Ascending aorta (tissue), 2 donors: ENCODE data around the gene SOX3. TPM values are rescaled to one million over a fixed set of nuclear protein-coding genes. Genes with fewer than 3 reads are reported as not detected.

Source experiments
- DNase-seq, 2 donors: peaks; one replicate each; pipeline ENCODE4 v3.0.0-alpha.2; 2019; ENCODE audit warnings: low spot score in 2 of 2
- H3K27ac ChIP-seq, 2 donors: fragments of 200-600 bp; sonication (generic); one replicate each; pipeline ENCODE4 v1.5.1; 2016 to 2017; ENCODE audit warnings: mild to moderate bottlenecking in 1 of 2
- H3K27me3 ChIP-seq: fragments of 200-600 bp; sonication (generic); one replicate; pipeline ENCODE4 v1.5.1; 2017
- H3K36me3 ChIP-seq, 2 donors: fragments of 200-600 bp; sonication (generic); one replicate each; pipeline ENCODE4 v1.5.1; 2016
- H3K4me1 ChIP-seq, 2 donors: fragments of 200-600 bp; sonication (generic); one replicate each; pipeline ENCODE4 v1.5.1; 2016 to 2017; ENCODE audit warnings: mild to moderate bottlenecking in 1 of 2
- H3K4me3 ChIP-seq, 2 donors: fragments of 200-600 bp; sonication (generic); one replicate each; pipeline ENCODE4 v1.5.1; 2016 to 2017; ENCODE audit warnings: mild to moderate bottlenecking in 1 of 2
- H3K9me3 ChIP-seq, 2 donors: fragments of 200-600 bp; sonication (generic); one replicate each; pipeline ENCODE4 v1.5.1; 2016
- intact Hi-C: fragments of 100-400 bp; cut with DNase I; formaldehyde crosslinking; loops from one replicate; pipeline ENCODE4 v1.15.1; 2023
- total RNA-seq: library from RNA; depleted of rRNA; stranded (reverse); fragments of >200 nt; gene quantifications from one replicate; pipeline ENCODE4 v1.1.0, GENCODE V29; 2016
- TF ChIP-seq, protein P1 (sequence below), 3 experiments: fragments of 200-600 bp in 2 of 3; fragments of 450-650 bp in 1 of 3; sonication (generic) in 2 of 3; IDR thresholded peaks; one replicate each; pipeline ENCODE4 v1.5.1; 2016 to 2019; ENCODE audit warnings: antibody characterized with exemption in 3 of 3, mild to moderate bottlenecking in 1 of 3, moderate library complexity in 1 of 3

The SOX3 gene
- total RNA-seq, 1 donor from 2014 or later, result not detected

DNA sequence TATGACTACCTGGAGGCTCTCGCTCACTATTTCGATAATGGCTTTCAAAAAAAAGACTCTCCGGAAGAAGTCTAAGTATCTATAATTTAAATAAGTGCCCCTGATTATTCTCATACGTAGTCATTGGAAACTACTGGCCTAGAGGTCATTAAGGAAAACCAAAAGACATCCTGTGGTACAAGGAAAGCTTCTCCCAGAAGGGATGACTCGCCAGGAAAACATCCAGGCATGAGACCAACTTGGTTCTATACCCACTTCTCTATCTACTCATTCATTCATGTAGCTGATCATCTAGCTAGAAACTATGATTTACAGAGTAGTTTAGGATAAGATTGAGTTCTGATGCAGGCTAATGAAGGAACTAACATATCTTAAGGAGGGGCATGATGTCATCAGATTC lies 37.7 kb downstream of the SOX3 start:
- no peaks in the 10 kb centered on the region for H3K4me1 ChIP-seq
- H3K9me3 ChIP-seq, result no peaks in the 10 kb centered on the region
- H3K27ac ChIP-seq, result no peak overlapping the region
- no peak for DNase-seq
- intact Hi-C loops, result no loop called here
- no peak overlapping the region for H3K4me3 ChIP-seq
- TF ChIP-seq, protein P1, sequence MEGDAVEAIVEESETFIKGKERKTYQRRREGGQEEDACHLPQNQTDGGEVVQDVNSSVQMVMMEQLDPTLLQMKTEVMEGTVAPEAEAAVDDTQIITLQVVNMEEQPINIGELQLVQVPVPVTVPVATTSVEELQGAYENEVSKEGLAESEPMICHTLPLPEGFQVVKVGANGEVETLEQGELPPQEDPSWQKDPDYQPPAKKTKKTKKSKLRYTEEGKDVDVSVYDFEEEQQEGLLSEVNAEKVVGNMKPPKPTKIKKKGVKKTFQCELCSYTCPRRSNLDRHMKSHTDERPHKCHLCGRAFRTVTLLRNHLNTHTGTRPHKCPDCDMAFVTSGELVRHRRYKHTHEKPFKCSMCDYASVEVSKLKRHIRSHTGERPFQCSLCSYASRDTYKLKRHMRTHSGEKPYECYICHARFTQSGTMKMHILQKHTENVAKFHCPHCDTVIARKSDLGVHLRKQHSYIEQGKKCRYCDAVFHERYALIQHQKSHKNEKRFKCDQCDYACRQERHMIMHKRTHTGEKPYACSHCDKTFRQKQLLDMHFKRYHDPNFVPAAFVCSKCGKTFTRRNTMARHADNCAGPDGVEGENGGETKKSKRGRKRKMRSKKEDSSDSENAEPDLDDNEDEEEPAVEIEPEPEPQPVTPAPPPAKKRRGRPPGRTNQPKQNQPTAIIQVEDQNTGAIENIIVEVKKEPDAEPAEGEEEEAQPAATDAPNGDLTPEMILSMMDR (IDR thresholded peaks at IDR 0.05), result no peak
- H3K27me3 ChIP-seq, result no peaks in the 10 kb centered on the region
- no peaks in the 10 kb centered on the region for H3K36me3 ChIP-seq

Other genes starting within 250 kb of the SOX3 start
- gene LINC00632, start 204.7 kb upstream of the SOX3 start, total RNA-seq, result 93.2 TPM